Endothelial cell of umbilical vein (primary cell): ENCODE measurements around the gene DGKB. TPM values are rescaled to one million over a fixed set of nuclear protein-coding genes. Genes with fewer than 3 reads are reported as not detected.

Source experiments
- BruUV-seq: library from RNA; stranded (reverse); fragments of 400-500 nt; replicated peaks from 2 replicates; lab custom pipeline; 2021; lab: Mats Ljungman, UMichigan
- CTCF ChIA-PET: fragments of 300-600, 350-600 bp; sonication (Branson Sonifier 250); formaldehyde crosslinking; loops from one replicate; lab custom pipeline; 2021; ENCODE audit warnings: antibody characterized with exemption, inconsistent platforms; lab: Charles Lee
- POLR2A ChIA-PET: fragments of 300-600, 350-600 bp; sonication (Branson Sonifier 250); formaldehyde crosslinking; loops from one replicate; lab custom pipeline; 2021; ENCODE audit warnings: antibody characterized with exemption, inconsistent platforms; lab: Charles Lee
- DNase-seq: peaks from one replicate; pipeline ENCODE4 v3.0.0-alpha.2; 2011; ENCODE audit warnings: low read depth, low spot score
- FAIRE-seq: peaks from 2 replicates; lab custom pipeline; 2011; peaks lifted over from hg19 to GRCh38; lab: Jason Lieb, UNC
- H2AFZ ChIP-seq: 2 replicates; pipeline ENCODE4 v1.6.0; 2012; ENCODE audit warnings: low read depth, low read length, control low read depth, inconsistent platforms
- H3K27ac ChIP-seq: 2 replicates; pipeline ENCODE4 v1.5.1; 2011; ENCODE audit warnings: low read depth, mild to moderate bottlenecking, control low read depth, low read length, moderate library complexity; ENCODE audit not compliant: insufficient read depth
- H3K27me3 ChIP-seq, 2 experiments: 2 replicates each; pipeline versions ENCODE4 v1.6.0 to v1.6.1; 2011; ENCODE audit warnings: low read length in 2 of 2, mixed read lengths in 1 of 2; ENCODE audit not compliant: control insufficient read depth in 2 of 2, insufficient read depth in 2 of 2
- H3K36me3 ChIP-seq, 2 experiments: 2 replicates in 1 of 2; 3 replicates in 1 of 2; pipeline ENCODE4 v1.5.1; 2011; ENCODE audit warnings: low read length in 2 of 2, mild to moderate bottlenecking in 1 of 2, moderate library complexity in 1 of 2; ENCODE audit not compliant: control insufficient read depth in 2 of 2, insufficient read depth in 2 of 2; ENCODE audit errors: extremely low read depth in 1 of 2
- H3K4me1 ChIP-seq: 3 replicates; pipeline ENCODE4 v1.5.1; 2011; ENCODE audit warnings: mild to moderate bottlenecking, low read length; ENCODE audit not compliant: control insufficient read depth, insufficient read depth; ENCODE audit errors: extremely low read depth
- H3K4me2 ChIP-seq: 2 replicates; pipeline ENCODE4 v1.6.1; 2011; ENCODE audit warnings: low read length, control low read depth, mixed read lengths; ENCODE audit not compliant: insufficient read depth
- H3K4me3 ChIP-seq, 3 experiments: fragments of 200-600 bp in 1 of 3; sonication (generic), shearing (Covaris generic) in 1 of 3; replicated peaks in 1 of 3; 2 replicates each; pipeline ENCODE4 v1.5.1; 2011 to 2016; ENCODE audit warnings: control low read depth in 3 of 3, low read length in 3 of 3, mild to moderate bottlenecking in 2 of 3, inconsistent platforms in 1 of 3, low read depth in 1 of 3, moderate library complexity in 1 of 3; ENCODE audit not compliant: insufficient read depth in 1 of 3
- H3K79me2 ChIP-seq: 2 replicates; pipeline ENCODE4 v1.6.0; 2012; ENCODE audit warnings: low read length, inconsistent platforms; ENCODE audit not compliant: control insufficient read depth, insufficient read depth
- H3K9ac ChIP-seq: replicated peaks from 2 replicates; pipeline ENCODE3; 2011; ENCODE audit warnings: low read length, control low read depth; ENCODE audit not compliant: insufficient read depth; ENCODE audit errors: extremely low read depth
- H3K9me1 ChIP-seq: replicated peaks from 3 replicates; pipeline ENCODE4 v1.6.0; 2011; ENCODE audit warnings: mild to moderate bottlenecking, low read length; ENCODE audit not compliant: control insufficient read depth, insufficient read depth; ENCODE audit errors: extremely low read depth
- H3K9me3 ChIP-seq: replicated peaks from 2 replicates; pipeline ENCODE4 v1.5.1; 2012; ENCODE audit warnings: low read length, inconsistent platforms; ENCODE audit not compliant: control insufficient read depth, insufficient read depth
- H4K20me1 ChIP-seq: replicated peaks from 2 replicates; pipeline ENCODE3; 2011; ENCODE audit warnings: mild to moderate bottlenecking, low read length; ENCODE audit not compliant: control insufficient read depth, insufficient read depth; ENCODE audit errors: extremely low read depth
- EZH2 ChIP-seq: IDR thresholded peaks from 2 replicates; pipeline ENCODE4 v1.6.1; 2012; ENCODE audit warnings: borderline replicate concordance, low read depth, mild to moderate bottlenecking, moderate library complexity, low read length, inconsistent platforms; ENCODE audit not compliant: severe bottlenecking
- FOS ChIP-seq: IDR thresholded peaks from 2 replicates; pipeline ENCODE4 v1.6.1; 2011; ENCODE audit warnings: mild to moderate bottlenecking, low read length, moderate library complexity, borderline replicate concordance; ENCODE audit not compliant: insufficient read depth
- GATA2 ChIP-seq: IDR thresholded peaks from 2 replicates; pipeline ENCODE4 v1.7.0; 2011; ENCODE audit warnings: low read depth, mild to moderate bottlenecking, moderate library complexity, mixed read lengths, low read length; ENCODE audit not compliant: insufficient read length, insufficient read depth
- JUN ChIP-seq: IDR thresholded peaks from 2 replicates; pipeline ENCODE4 v1.6.1; 2011; ENCODE audit warnings: borderline replicate concordance, low read depth; ENCODE audit not compliant: insufficient read length, insufficient read depth
- MYC ChIP-seq: IDR thresholded peaks from one replicate; pipeline ENCODE4 v1.6.1; 2011; ENCODE audit warnings: mild to moderate bottlenecking, low read depth, low read length
- POLR2A ChIP-seq: IDR thresholded peaks from 2 replicates; pipeline ENCODE4 v1.6.1; 2012; ENCODE audit warnings: low read depth, mild to moderate bottlenecking, control low read depth, low read length
- POLR2AphosphoS5 ChIP-seq: IDR thresholded peaks from 2 replicates; pipeline ENCODE4 v1.6.1; 2012; ENCODE audit warnings: low read depth, mild to moderate bottlenecking, control low read depth, low read length, moderate library complexity; ENCODE audit not compliant: insufficient read depth
- dilution Hi-C: fragments of 300-500 bp; cut with MboI; formaldehyde crosslinking; loops from one replicate; pipeline ENCODE4 v1.15.0; 2019; ENCODE audit warnings: low sequenced_read_pairs; ENCODE audit not compliant: extremely low pct_ligation_motif_present
- intact Hi-C: fragments of 100-400 bp; cut with micrococcal nuclease; formaldehyde crosslinking; loops from one replicate; pipeline ENCODE4 v1.10.0; 2022
- polyA plus RNA-seq, 4 experiments: library from polyadenylated mRNA; depleted of rRNA in 3 of 4; stranded (reverse) in 3 of 4; unstranded in 1 of 4; fragments of >200 nt; gene quantifications; 2 replicates each; pipeline versions ENCODE4 v1.2.1 to v1.2.3, GENCODE V29; 2011 to 2012; ENCODE audit warnings: missing spikeins in 1 of 4
- total RNA-seq: library from RNA; stranded (reverse); gene quantifications from 2 replicates; pipeline ENCODE4 v1.2.3, GENCODE V29; 2021
- TF ChIP-seq, protein P1 (sequence below): IDR thresholded peaks from 2 replicates; pipeline ENCODE4 v1.6.1; 2011; ENCODE audit not compliant: insufficient read depth, insufficient read length
- TF ChIP-seq, protein P2 (sequence below), 2 donors: IDR thresholded peaks; 1 replicate in 1 of 2; 2 replicates in 1 of 2; pipeline ENCODE4 v1.5.1; 2011; ENCODE audit warnings: low read length in 2 of 2, mild to moderate bottlenecking in 2 of 2, moderate library complexity in 2 of 2, control low read depth in 1 of 2, inconsistent platforms in 1 of 2, low read depth in 1 of 2; ENCODE audit not compliant: insufficient read depth in 1 of 2; ENCODE audit errors: extremely low read depth in 1 of 2

The DGKB gene
- total and polyA plus RNA-seq, 2 donors (not counting 3 experiments of a cell fraction or from before 2014, with no cell fraction given): not detected

DNA sequence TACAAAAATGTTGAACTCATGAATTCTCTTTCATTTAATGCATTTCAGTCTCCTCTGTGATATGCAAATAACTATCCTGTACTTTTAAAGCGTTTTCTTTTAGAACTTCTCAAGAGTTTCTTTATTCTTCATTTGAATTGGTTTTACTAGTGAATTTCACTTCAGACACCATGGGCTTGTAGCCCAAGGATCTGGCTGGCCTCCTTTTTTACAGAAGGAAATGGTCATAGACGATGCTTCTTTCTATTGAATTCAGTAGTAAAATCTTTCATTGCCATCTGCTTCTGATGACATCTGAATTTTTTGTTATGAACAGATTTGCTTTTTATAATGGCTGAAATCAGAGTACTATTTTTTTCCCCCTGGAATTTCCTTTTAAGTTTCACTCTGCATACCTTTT, 777.8 kb downstream of the DGKB start:
- no peak for DNase-seq
- H3K9me3 ChIP-seq: no peaks in the 10 kb centered on the region
- no peaks in the 10 kb centered on the region for H3K36me3 ChIP-seq
- no peaks in the 10 kb centered on the region for H3K4me1 ChIP-seq
- no TSS peak for BruUV-seq
- H3K79me2 ChIP-seq: no peaks in the 10 kb centered on the region
- no peaks in the 10 kb centered on the region for H3K27me3 ChIP-seq
- no peak overlapping the region for H3K9ac ChIP-seq
- intact Hi-C loops: no loop called here
- TF ChIP-seq, protein P1, sequence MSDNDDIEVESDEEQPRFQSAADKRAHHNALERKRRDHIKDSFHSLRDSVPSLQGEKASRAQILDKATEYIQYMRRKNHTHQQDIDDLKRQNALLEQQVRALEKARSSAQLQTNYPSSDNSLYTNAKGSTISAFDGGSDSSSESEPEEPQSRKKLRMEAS: no peak
- TF ChIP-seq POLR2AphosphoS5: no peak
- TF ChIP-seq MYC: no peak
- no peak for TF ChIP-seq GATA2
- TF ChIP-seq FOS: no peak
- TF ChIP-seq, protein P2, sequence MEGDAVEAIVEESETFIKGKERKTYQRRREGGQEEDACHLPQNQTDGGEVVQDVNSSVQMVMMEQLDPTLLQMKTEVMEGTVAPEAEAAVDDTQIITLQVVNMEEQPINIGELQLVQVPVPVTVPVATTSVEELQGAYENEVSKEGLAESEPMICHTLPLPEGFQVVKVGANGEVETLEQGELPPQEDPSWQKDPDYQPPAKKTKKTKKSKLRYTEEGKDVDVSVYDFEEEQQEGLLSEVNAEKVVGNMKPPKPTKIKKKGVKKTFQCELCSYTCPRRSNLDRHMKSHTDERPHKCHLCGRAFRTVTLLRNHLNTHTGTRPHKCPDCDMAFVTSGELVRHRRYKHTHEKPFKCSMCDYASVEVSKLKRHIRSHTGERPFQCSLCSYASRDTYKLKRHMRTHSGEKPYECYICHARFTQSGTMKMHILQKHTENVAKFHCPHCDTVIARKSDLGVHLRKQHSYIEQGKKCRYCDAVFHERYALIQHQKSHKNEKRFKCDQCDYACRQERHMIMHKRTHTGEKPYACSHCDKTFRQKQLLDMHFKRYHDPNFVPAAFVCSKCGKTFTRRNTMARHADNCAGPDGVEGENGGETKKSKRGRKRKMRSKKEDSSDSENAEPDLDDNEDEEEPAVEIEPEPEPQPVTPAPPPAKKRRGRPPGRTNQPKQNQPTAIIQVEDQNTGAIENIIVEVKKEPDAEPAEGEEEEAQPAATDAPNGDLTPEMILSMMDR (IDR thresholded peaks at IDR 0.05; ENCODE audit: extremely low read depth in 1 of 2, insufficient read depth in 1 of 2, low read depth in 1 of 2, low read length in 2 of 2): no peak
- TF ChIP-seq EZH2: no peak
- TF ChIP-seq JUN: no peak
- no peak for TF ChIP-seq POLR2A
- H3K4me3 ChIP-seq: no peak overlapping the region
- no peak overlapping the region for H3K27ac ChIP-seq
- H4K20me1 ChIP-seq: no peaks in the 10 kb centered on the region
- no peak overlapping the region for H2AFZ ChIP-seq
- no peak for FAIRE-seq
- CTCF ChIA-PET: no interaction called here
- H3K9me1 ChIP-seq: no peaks in the 10 kb centered on the region
- POLR2A ChIA-PET: no interaction called here
- dilution Hi-C loops: no loop called here
- no peak overlapping the region for H3K4me2 ChIP-seq
